Right lobe of liver (tissue), 4 donors: ENCODE results near the gene CENPC.

Experiments
- CTCF ChIP-seq, 4 donors: fragments of 200-600 bp in 3 of 4; fragments of 450-650 bp in 1 of 4; IDR thresholded peaks; one replicate each; pipeline versions ENCODE4 v1.5.1 to v1.8.0; 2016 to 2022; ENCODE audit warnings: antibody characterized with exemption in 4 of 4, mild to moderate bottlenecking in 2 of 4
- POLR2A ChIP-seq: fragments of 450-650 bp; IDR thresholded peaks from one replicate; pipeline ENCODE4 v1.6.1; 2017; ENCODE audit warnings: antibody characterized with exemption, mild to moderate bottlenecking
- donor health status: DM: no; HTN: no; CAD: no.
- donor health status: DM: no; HTN: no; CAD: no.
- donor health status: DM: no; HTN: yes; CAD: no.

DNA sequence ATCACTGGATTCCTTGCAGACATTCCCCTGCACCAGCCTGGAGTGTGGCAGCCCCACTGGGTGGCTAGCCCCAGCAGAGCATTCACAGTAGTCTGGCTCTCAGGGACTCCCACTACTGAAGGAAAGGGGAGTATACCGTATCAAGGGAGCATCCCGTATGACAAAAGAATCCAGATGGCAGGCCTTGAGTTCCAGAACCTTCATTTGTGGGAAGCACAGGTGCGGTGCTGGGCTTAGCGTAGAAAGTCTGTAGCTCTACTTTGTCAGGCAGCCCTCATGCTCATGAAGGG, 79.6 kb downstream of the CENPC start:
- TF ChIP-seq CTCF (IDR thresholded peaks at IDR 0.05) (no peak), POLR2A (no peak)
